ENCODE measurements around the gene NRDC. TPM values are rescaled to one million over a fixed set of nuclear protein-coding genes. Genes with fewer than 3 reads are reported as not detected.

NRDC gene
- total and polyA plus RNA-seq, 2 of the 8 experiments (the other 6 are each of a cell fraction or from before 2014, with no cell fraction given): 70.2 to 182 TPM

DNA sequence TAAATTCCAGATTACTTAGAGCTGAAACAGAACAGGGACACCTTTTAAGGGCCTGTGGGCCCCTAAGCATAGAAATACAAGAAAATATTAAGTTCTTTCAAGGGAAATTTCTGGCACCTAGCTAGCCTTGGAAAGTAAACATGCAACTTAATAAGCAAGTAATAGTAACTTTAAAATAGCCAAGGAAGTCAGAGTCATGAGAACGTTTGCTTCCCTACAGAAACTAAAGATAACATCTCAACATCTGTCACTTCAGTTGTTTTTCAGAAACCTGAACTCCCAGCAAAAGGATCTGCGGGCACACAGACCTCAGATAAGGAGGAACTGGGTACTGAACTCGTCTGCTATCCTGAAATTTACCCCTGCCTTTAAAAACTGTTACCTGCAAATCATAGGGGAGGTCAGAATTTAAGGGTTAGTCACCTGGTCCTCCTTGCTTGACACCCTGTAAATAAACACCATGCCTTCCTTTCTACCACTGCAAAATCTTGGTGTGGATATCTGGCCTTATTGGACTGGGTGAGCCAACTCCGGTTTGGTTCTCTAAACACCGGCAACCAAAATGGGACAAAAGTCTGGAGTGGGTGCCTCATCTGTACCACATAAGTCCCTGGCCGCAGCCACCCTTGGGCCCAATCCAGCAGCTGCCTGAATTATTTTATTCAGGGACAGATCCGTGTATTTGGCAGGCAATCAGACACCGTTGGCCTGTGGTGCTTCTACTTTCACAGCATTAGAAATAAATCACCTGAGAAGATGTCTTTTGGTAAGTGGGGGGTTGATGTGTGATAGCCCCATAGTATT, 27.9 kb downstream of the NRDC start (continued):
- TF ChIP-seq, protein P1, sequence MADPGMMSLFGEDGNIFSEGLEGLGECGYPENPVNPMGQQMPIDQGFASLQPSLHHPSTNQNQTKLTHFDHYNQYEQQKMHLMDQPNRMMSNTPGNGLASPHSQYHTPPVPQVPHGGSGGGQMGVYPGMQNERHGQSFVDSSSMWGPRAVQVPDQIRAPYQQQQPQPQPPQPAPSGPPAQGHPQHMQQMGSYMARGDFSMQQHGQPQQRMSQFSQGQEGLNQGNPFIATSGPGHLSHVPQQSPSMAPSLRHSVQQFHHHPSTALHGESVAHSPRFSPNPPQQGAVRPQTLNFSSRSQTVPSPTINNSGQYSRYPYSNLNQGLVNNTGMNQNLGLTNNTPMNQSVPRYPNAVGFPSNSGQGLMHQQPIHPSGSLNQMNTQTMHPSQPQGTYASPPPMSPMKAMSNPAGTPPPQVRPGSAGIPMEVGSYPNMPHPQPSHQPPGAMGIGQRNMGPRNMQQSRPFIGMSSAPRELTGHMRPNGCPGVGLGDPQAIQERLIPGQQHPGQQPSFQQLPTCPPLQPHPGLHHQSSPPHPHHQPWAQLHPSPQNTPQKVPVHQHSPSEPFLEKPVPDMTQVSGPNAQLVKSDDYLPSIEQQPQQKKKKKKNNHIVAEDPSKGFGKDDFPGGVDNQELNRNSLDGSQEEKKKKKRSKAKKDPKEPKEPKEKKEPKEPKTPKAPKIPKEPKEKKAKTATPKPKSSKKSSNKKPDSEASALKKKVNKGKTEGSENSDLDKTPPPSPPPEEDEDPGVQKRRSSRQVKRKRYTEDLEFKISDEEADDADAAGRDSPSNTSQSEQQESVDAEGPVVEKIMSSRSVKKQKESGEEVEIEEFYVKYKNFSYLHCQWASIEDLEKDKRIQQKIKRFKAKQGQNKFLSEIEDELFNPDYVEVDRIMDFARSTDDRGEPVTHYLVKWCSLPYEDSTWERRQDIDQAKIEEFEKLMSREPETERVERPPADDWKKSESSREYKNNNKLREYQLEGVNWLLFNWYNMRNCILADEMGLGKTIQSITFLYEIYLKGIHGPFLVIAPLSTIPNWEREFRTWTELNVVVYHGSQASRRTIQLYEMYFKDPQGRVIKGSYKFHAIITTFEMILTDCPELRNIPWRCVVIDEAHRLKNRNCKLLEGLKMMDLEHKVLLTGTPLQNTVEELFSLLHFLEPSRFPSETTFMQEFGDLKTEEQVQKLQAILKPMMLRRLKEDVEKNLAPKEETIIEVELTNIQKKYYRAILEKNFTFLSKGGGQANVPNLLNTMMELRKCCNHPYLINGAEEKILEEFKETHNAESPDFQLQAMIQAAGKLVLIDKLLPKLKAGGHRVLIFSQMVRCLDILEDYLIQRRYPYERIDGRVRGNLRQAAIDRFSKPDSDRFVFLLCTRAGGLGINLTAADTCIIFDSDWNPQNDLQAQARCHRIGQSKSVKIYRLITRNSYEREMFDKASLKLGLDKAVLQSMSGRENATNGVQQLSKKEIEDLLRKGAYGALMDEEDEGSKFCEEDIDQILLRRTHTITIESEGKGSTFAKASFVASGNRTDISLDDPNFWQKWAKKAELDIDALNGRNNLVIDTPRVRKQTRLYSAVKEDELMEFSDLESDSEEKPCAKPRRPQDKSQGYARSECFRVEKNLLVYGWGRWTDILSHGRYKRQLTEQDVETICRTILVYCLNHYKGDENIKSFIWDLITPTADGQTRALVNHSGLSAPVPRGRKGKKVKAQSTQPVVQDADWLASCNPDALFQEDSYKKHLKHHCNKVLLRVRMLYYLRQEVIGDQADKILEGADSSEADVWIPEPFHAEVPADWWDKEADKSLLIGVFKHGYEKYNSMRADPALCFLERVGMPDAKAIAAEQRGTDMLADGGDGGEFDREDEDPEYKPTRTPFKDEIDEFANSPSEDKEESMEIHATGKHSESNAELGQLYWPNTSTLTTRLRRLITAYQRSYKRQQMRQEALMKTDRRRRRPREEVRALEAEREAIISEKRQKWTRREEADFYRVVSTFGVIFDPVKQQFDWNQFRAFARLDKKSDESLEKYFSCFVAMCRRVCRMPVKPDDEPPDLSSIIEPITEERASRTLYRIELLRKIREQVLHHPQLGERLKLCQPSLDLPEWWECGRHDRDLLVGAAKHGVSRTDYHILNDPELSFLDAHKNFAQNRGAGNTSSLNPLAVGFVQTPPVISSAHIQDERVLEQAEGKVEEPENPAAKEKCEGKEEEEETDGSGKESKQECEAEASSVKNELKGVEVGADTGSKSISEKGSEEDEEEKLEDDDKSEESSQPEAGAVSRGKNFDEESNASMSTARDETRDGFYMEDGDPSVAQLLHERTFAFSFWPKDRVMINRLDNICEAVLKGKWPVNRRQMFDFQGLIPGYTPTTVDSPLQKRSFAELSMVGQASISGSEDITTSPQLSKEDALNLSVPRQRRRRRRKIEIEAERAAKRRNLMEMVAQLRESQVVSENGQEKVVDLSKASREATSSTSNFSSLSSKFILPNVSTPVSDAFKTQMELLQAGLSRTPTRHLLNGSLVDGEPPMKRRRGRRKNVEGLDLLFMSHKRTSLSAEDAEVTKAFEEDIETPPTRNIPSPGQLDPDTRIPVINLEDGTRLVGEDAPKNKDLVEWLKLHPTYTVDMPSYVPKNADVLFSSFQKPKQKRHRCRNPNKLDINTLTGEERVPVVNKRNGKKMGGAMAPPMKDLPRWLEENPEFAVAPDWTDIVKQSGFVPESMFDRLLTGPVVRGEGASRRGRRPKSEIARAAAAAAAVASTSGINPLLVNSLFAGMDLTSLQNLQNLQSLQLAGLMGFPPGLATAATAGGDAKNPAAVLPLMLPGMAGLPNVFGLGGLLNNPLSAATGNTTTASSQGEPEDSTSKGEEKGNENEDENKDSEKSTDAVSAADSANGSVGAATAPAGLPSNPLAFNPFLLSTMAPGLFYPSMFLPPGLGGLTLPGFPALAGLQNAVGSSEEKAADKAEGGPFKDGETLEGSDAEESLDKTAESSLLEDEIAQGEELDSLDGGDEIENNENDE (IDR thresholded peaks at IDR 0.05; ENCODE audit: insufficient replicate concordance, low read length): no peak
- TF ChIP-seq NRF1 (IDR thresholded peaks at IDR 0.05; ENCODE audit: low read depth, low read length) (no peak), CHD2 (IDR thresholded peaks at IDR 0.05; ENCODE audit: low read length) (no peak), KDM1A (IDR thresholded peaks at IDR 0.05; ENCODE audit: borderline replicate concordance, low read length) (no peak), BRCA1 (IDR thresholded peaks at IDR 0.05; ENCODE audit: low read depth, low read length) (no peak), JUN (IDR thresholded peaks at IDR 0.05; ENCODE audit: low read depth, low read length) (no peak), ZNF274 (IDR thresholded peaks at IDR 0.05; ENCODE audit: borderline replicate concordance, extremely low read depth, low read length) (no peak), CTBP2 (IDR thresholded peaks at IDR 0.05; ENCODE audit: borderline replicate concordance, insufficient read depth, insufficient read length, low read length) (no peak), TAF1 (IDR thresholded peaks at IDR 0.05; ENCODE audit: low read depth, low read length) (no peak), CBX8 (IDR thresholded peaks at IDR 0.05; ENCODE audit: borderline replicate concordance, low read depth, low read length) (no peak), SP4 (IDR thresholded peaks at IDR 0.05; ENCODE audit: low read length) (no peak)

Data from H1 (cell line).